ENCODE data around the gene CEP152.
"Not testable (repeated sequence)": the region's sequence is repeated elsewhere in the genome, so short reads cannot be mapped to it uniquely, and the experiment has no call there.

The CEP152 gene

DNA sequence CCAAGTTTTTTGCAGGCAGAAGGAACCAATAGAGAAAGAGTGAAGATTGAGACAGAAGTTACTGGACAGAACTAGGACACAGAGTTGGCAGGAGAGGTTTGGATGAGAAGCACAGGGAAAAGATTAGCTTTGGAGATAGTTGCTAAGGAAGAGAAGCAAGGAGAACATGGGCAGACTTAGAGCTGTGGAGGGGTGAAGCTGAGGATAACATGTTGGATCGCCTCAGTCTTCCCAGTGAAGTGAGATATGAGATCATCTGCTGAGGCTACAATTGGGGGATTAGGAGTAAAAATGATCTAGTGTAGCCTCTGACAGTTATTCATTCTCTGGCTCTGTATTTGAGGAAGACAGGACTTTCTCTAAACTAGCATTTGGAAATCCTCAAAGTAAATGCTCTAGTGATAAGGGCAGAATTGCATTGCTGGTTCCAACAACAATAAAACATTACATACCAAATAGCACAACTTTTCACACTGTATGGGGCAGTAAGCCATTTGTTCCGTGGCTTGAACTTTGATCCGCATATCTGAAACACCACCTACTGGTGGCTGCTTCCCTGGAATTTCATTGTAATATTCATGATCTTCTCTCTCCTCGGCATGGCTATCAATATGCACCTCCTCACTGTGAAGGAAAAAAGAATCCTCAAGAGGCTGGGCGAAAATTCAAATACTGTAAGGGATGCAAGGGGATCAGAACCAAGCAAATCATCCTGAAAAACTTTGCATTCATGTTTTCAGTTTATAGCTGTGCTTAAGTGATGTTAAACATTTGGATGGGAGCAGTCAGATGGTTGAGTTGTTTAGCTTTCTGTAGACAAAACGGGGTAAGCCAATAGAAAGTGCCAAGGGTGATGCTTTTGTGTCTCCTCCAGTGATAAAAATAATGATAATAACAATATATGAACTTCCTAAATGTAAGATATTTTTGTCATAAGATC lies 44.9 kb upstream of the CEP152 start:
- intact Hi-C loops (cut with DNase I; ENCODE audit: low total_unique reads), result loop anchor here (10.0 kb wide), 1 partner anchor 1289 kb away; no protein-coding TSS in a partner anchor
- no peaks in the 10 kb centered on the region for H3K27me3 ChIP-seq
- H3K36me3 ChIP-seq, result no peaks in the 10 kb centered on the region
- H3K4me3 ChIP-seq, result no peak overlapping the region
- TF ChIP-seq, protein P1, sequence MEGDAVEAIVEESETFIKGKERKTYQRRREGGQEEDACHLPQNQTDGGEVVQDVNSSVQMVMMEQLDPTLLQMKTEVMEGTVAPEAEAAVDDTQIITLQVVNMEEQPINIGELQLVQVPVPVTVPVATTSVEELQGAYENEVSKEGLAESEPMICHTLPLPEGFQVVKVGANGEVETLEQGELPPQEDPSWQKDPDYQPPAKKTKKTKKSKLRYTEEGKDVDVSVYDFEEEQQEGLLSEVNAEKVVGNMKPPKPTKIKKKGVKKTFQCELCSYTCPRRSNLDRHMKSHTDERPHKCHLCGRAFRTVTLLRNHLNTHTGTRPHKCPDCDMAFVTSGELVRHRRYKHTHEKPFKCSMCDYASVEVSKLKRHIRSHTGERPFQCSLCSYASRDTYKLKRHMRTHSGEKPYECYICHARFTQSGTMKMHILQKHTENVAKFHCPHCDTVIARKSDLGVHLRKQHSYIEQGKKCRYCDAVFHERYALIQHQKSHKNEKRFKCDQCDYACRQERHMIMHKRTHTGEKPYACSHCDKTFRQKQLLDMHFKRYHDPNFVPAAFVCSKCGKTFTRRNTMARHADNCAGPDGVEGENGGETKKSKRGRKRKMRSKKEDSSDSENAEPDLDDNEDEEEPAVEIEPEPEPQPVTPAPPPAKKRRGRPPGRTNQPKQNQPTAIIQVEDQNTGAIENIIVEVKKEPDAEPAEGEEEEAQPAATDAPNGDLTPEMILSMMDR (IDR thresholded peaks at IDR 0.05), result peak; percentile 23 to 32
- no peak overlapping the region for H3K27ac ChIP-seq
- H3K9me3 ChIP-seq, result no peaks in the 10 kb centered on the region
- H3K4me1 ChIP-seq, result peaks cover 0 to 10% (median 2%) of the 10 kb centered on the region in 4 donors
- no peak for DNase-seq

DNA sequence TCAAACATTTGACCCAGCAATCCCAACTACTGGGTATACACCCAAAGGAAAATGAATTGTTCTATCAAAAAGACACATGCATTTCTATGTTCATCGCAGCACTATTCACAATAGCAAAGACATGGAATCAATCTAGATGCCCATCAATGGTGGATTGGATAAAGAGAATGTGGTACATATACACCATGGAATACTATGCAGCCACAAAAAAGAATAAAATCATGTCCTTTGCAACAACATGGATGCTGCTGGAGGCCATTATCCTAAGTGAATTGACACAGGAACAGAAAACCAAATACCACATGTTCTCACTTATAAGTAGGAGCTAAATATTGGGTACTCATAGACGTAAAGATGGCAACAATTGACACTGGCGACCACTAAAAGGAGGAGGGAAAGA lies 43.6 kb upstream of the CEP152 start:
- not testable (repeated sequence) for H3K27ac ChIP-seq, H3K27me3 ChIP-seq, H3K4me3 ChIP-seq, DNase-seq, H3K9me3 ChIP-seq, H3K36me3 ChIP-seq
- peaks cover 0 to 10% (median 2%) of the 10 kb centered on the region in 4 donors for H3K4me1 ChIP-seq
- intact Hi-C loops (cut with DNase I; ENCODE audit: low total_unique reads), result loop anchor here (10.0 kb wide), 1 partner anchor 1290 kb away; no protein-coding TSS in a partner anchor

GRCh38 chr15:48851956-48852355 lies 41.1 kb upstream of the CEP152 start:
- H3K27me3 ChIP-seq, result no peaks in the 10 kb centered on the region
- no peak overlapping the region for H3K27ac ChIP-seq
- no peaks in the 10 kb centered on the region for H3K9me3 ChIP-seq
- H3K4me3 ChIP-seq, result no peak overlapping the region
- peaks cover 0 to 4% (median 0%) of the 10 kb centered on the region in 3 donors for H3K36me3 ChIP-seq
- TF ChIP-seq, protein P1 (IDR thresholded peaks at IDR 0.05), result no peak
- intact Hi-C loops (cut with DNase I; ENCODE audit: low total_unique reads), result loop anchor here (10.0 kb wide), 1 partner anchor 1293 kb away; no protein-coding TSS in a partner anchor
- DNase-seq, result no peak
- peaks cover 0 to 10% (median 2%) of the 10 kb centered on the region in 4 donors for H3K4me1 ChIP-seq

- no peak for DNase-seq
- intact Hi-C loops (cut with DNase I; ENCODE audit: low total_unique reads), result loop anchor here (10.0 kb wide), 1 partner anchor 1294 kb away; no protein-coding TSS in a partner anchor
- Histone ChIP-seq H3K27ac (no peak overlapping the region), H3K27me3 (no peaks in the 10 kb centered on the region), H3K4me1 (peaks cover 0 to 5% (median under 1%) of the 10 kb centered on the region in 4 donors), H3K4me3 (no peak overlapping the region), H3K36me3 (peaks cover 0 to 4% (median 0%) of the 10 kb centered on the region in 3 donors), H3K9me3 (no peaks in the 10 kb centered on the region)
- TF ChIP-seq, protein P1 (IDR thresholded peaks at IDR 0.05), result no peak
Observed at GRCh38 chr15:48850648-48851047, 39.8 kb upstream of the CEP152 start.

DNA sequence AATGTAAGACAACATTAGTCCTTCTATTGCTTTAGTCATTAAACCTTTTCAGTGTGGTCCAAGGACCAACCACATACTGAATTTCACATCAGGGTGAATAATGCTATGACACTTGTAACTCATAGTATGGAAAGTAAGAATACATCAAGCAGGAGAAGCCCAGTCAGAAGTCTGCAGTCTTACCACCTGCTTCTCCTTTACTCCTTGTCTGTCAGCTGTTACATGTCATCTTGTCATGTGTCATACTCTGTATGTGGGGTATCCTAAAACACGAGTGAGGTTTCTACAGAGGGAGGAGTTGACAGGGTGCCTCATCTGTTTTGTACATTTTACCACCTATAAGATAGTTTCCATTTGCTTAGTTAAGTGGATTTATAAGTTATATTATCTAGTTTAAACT lies 34.3 kb upstream of the CEP152 start:
- intact Hi-C loops (cut with DNase I; ENCODE audit: low total_unique reads), result no loop called here
- TF ChIP-seq, protein P1 (IDR thresholded peaks at IDR 0.05), result no peak
- no peaks in the 10 kb centered on the region for H3K27me3 ChIP-seq

GRCh38 chr15:48842501-48842900 lies 31.6 kb upstream of the CEP152 start:
- no peak for DNase-seq
- Histone ChIP-seq H3K4me3 (no peak overlapping the region), H3K9me3 (no peaks in the 10 kb centered on the region), H3K4me1 (no peaks in the 10 kb centered on the region), H3K27me3 (no peaks in the 10 kb centered on the region), H3K27ac (no peak overlapping the region), H3K36me3 (no peaks in the 10 kb centered on the region)
- intact Hi-C loops (cut with DNase I; ENCODE audit: low total_unique reads), result no loop called here
- TF ChIP-seq, protein P1 (IDR thresholded peaks at IDR 0.05), result no peak

More for the DNA sequence above, 34.3 kb upstream of the CEP152 start:
- Histone ChIP-seq H3K36me3 (peaks cover 0 to 4% (median 0%) of the 10 kb centered on the region in 3 donors), H3K9me3 (no peaks in the 10 kb centered on the region), H3K4me3 (no peak overlapping the region), H3K4me1 (no peaks in the 10 kb centered on the region), H3K27ac (no peak overlapping the region)
- no peak for DNase-seq

Measured in tibial artery (tissue), 4 donors.